Fibroblast of gingiva (primary cell): Measurements from ENCODE around the gene SLC44A4.
"Not testable (repeated sequence)": the region's sequence is repeated elsewhere in the genome, so short reads cannot be mapped to it uniquely, and the experiment has no call there.

Source experiments
- DNase-seq: peaks from one replicate; pipeline ENCODE4 v3.0.0-alpha.2; 2011; ENCODE audit warnings: low read depth

SLC44A4 gene

DNA sequence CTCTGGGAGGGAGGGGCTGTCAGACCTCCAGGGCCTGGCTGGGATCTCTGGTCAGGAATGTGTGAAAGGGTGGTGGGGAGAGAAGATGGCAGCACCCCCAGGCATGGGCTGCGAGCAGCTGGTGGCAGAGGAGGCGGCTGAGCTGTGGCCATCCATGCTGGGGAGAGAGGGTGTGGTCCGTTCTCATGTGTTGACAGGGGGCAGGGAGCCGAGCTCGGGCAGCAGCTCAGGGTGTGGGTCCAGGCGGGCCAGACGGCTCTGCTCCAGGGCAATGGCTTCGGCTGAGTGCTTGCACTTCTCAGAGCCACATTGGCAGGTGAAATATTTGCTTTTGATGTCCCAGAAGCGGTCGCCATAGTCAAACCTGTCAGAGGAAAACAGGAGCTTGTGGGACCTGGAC, 1.1 kb upstream of the SLC44A4 start:
- no peak for DNase-seq

DNA sequence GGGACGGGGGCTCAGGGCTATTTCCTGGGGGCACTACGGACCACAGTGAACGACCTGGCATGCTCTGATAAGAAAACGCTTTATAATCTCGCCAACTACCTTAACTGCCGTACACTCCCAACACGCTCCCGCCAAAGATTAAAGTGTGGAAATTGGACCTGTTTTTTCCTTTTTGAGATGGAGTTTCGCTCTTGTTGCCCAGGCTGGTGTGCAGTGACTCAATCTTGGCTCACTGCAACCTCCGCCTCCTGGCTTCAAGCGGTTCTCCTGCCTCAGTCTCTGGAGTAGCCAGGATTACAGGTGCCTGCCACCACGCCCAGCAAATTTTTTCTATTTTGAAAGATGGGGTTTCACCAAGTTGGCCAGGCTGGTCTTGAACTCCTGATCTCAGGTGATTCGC, 346 bp upstream of the SLC44A4 start:
- DNase-seq: no peak

DNA sequence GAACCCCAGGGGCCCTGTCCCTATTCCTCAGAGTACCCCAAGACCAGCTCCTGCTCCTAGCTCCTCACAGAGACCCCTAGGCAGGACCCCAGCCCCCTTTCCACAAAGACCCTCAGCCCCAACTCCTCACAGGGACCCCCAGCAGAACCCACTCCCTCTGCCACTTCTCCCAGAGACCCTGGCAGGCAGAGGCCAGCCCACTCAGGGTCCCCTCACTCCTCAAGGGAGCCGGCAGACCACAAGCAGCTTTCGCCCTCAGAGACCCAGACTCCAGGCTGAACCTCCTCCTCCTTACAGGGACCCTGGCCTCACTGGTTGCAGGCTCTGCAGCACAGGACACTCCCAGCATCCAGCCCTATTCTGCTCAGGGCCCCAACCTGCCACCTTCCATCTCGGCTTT, 575 bp downstream of the SLC44A4 start:
- no peak for DNase-seq

GRCh38 chr6:31877651-31878161, 1.1 kb downstream of the SLC44A4 start:
- DNase-seq: no peak

- no peak for DNase-seq
Observed at GRCh38 chr6:31877125-31877650, 1.6 kb downstream of the SLC44A4 start.

DNA sequence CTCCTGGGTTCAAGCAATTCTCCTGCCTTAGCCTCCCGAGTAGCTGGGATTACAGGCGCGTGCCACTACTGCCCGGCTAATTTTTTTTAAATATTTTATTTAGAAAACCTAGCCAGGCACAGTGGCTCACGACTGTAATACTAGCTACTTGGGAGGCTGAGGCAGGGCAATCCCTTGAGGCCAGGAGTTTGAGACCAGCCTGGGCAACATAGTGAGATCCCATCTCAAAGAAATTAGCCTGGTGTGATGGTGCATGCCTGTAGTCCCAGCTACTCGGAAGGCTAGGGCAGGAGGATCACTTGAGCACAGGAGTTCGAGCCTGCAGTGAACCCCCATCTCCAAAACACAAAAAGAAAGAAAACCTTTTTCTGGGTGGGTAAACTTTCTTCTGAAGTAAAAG, 2.4 kb downstream of the SLC44A4 start:
- DNase-seq: no peak

GRCh38 chr6:31875877-31876276, 2.9 kb downstream of the SLC44A4 start:
- DNase-seq: no peak

GRCh38 chr6:31874836-31875572, 3.8 kb downstream of the SLC44A4 start:
- DNase-seq: no peak

- DNase-seq: no peak
Observed at GRCh38 chr6:31874084-31874670, 4.6 kb downstream of the SLC44A4 start.

- DNase-seq: no peak
Observed at GRCh38 chr6:31871046-31871659, 7.6 kb downstream of the SLC44A4 start.

DNA sequence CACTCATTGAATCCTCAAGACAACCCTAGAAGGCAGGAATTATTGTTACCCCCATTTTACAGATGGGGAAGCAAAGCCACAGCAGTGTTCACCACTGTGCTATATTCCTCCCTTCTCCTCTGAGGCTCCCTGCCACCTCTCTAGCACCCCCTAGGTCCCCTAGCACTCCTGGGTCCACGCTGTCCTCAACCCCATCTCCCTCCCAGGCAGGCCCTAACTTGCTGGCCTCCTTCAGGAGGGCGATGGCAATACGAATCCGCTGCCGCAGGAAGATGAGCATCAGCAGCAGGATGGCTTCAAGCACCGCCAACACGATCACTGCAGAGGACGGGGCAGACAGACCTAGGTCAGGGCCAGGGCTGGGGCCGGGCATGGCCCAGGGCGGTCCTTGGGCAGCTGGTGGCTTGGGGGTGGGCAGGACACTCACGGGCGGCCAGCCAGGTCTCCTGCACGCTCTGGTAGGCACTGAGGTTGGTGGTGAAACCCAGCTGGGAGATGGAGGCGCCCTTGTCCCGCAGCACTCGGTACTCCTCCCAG, 8.3 kb downstream of the SLC44A4 start:
- DNase-seq: no peak

DNA sequence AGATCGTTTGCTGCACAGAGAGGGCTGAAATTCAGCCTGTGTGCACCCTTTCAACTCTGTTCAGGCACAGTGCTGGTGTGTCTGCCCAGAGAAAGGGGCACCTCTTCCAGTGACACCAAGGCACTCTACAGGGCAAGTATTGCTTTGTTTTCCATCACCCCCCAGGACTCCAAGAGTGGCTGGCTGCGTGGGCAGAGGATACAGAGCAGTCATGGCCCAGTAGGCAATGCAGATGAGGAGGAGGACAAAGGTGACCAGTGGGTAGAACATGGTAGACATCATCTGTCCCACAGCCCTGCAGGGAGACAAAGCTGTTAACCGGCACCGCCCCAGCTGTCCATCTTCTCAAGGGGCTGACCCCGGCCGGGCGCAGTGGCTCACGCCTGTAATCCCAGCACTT, 9.5 kb downstream of the SLC44A4 start:
- no peak for DNase-seq

GRCh38 chr6:31868658-31868971, 10.2 kb downstream of the SLC44A4 start:
- not testable (repeated sequence) for DNase-seq

GRCh38 chr6:31865205-31866118, 13.3 kb downstream of the SLC44A4 start:
- DNase-seq: no peak

DNA sequence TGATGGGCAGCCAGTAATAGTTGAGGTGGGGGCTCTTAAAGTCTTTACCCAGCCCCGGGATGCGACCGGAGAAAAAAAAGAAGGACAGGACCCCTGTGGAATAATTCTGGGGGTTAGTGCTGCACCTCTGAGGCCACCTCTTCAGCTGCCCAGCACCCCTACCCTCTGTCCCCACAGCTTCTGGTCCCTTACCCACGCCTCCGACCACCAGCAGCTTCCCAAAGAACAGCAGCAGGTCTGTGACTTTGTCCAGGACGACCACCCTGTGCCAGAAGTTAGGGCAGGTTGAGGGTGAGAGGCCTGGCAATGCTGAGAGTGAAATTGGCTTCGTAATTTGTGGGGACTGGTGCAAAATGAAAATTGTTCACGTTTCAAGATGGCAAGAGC, 14.0 kb downstream of the SLC44A4 start:
- DNase-seq: no peak

DNA sequence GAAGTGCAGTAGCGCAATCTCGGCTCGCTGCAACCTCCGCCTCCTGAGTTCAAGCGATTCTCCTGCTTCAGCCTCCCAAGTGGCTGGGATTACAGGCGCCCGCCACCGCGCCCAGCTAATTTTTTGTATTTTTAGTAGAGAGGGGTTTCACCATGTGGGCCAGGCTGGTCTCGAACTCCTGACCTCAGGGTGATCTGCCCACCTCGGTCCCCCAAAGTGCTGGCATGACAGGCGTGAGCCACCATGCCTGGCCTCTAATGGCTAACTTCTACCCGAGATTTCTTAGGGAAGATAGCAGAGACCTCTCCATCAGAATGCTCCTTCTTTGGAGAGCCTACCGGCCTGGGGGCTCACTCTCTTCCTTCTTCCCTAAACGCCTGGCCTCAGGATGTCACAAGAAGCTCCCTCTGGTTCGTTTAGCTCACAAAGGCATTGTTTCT, 14.7 kb downstream of the SLC44A4 start:
- DNase-seq: not testable (repeated sequence)

GRCh38 chr6:31862344-31863235, 16.2 kb downstream of the SLC44A4 start, which contains the start of gene NEU1:
Gene NEU1 (minus strand): TSS chr6:31862821. CDS start chr6:31862776, 45 bp downstream.
- DNase-seq: peak; percentile 100

GRCh38 chr6:31861919-31862343, 16.9 kb downstream of the SLC44A4 start:
- no peak for DNase-seq

GRCh38 chr6:31861150-31861549, 17.6 kb downstream of the SLC44A4 start:
- DNase-seq: no peak

DNA sequence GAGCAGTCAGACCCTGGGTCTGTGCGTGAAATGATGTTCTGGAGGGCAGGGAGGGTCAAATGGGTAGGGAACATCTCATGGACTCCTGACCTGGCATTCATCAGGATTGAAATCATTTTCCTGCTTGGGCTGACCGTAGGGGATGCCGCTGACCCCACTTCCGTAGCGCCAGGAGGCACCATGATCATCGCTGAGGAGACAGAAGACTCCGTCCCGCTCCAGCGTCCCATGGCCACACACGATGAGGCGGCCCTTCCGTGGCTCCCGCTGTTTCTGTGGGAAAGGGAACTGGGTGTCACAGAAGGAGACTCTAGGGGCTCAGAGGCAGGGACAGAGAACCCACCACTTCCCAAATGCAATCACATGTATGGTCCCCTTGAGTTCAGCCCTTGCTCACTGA, 18.4 kb downstream of the SLC44A4 start:
- DNase-seq: no peak

DNA sequence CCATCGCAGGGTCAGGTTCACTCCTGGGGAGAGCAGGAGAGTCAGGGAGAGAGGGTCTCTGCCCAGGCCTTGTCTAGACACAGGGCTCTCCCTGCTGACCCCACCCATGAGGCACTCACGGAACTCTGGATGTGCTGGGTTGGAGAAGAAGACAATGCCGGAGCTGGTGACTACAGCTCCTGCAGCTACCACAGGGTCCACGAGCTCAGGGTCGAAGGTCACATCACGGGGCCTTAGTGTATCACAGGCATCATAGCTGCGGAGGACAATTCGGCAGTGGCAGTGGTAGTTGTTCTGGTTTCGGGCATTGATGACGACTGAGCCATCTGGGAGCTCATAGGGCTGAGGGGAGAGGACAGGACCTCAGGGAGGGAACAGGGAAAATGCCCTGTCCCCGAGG, 18.9 kb downstream of the SLC44A4 start:
- no peak for DNase-seq
